ENCODE results near the gene PTX4. TPM values are rescaled to one million over a fixed set of nuclear protein-coding genes. Genes with fewer than 3 reads are reported as not detected.
A peak's percentile ranks its signal among the peaks of the same experiment; 100 is the strongest.

PTX4 gene
- total and polyA plus RNA-seq, 3 donors from 2014 or later = 1.3 to 3.4 (median 1.7) TPM

DNA sequence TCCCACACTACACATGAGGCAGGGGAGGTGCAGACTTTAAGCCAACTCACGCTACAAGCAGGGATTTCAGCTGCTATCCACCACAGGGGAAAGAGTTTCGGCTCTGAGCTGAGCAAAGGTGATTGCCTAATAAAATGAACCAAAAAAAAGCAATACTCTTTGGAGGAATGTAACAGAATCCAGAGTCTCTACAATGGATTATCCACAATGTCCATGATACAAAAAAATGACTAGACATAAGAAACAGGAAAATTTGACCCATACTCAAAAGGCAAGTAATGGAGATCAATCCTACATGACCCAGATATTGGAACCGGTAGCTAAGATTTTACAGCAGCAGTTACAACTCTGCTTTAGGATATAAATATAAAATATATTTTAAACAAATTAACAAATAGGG, 25.8 kb upstream of the PTX4 start:
- H3K4me1 ChIP-seq = no peaks in the 10 kb centered on the region
- TF ChIP-seq, protein P1, sequence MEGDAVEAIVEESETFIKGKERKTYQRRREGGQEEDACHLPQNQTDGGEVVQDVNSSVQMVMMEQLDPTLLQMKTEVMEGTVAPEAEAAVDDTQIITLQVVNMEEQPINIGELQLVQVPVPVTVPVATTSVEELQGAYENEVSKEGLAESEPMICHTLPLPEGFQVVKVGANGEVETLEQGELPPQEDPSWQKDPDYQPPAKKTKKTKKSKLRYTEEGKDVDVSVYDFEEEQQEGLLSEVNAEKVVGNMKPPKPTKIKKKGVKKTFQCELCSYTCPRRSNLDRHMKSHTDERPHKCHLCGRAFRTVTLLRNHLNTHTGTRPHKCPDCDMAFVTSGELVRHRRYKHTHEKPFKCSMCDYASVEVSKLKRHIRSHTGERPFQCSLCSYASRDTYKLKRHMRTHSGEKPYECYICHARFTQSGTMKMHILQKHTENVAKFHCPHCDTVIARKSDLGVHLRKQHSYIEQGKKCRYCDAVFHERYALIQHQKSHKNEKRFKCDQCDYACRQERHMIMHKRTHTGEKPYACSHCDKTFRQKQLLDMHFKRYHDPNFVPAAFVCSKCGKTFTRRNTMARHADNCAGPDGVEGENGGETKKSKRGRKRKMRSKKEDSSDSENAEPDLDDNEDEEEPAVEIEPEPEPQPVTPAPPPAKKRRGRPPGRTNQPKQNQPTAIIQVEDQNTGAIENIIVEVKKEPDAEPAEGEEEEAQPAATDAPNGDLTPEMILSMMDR (IDR thresholded peaks at IDR 0.05) = no peak
- TF ChIP-seq POLR2A (IDR thresholded peaks at IDR 0.05) = no peak
- no peaks in the 10 kb centered on the region for H3K9me3 ChIP-seq
- H3K4me3 ChIP-seq = no peak overlapping the region
- DNase-seq = no peak
- H3K27ac ChIP-seq = no peak overlapping the region
- H3K27me3 ChIP-seq = no peaks in the 10 kb centered on the region
- 94 to 96% methylated on average over 3 of the region's 3 CpGs for WGBS, 2 donors
- intact Hi-C loops (cut with DNase I; ENCODE audit: low total_unique reads) = no loop called here
- no peaks in the 10 kb centered on the region for H3K36me3 ChIP-seq (ENCODE audit: low read depth, missing control alignments)

DNA sequence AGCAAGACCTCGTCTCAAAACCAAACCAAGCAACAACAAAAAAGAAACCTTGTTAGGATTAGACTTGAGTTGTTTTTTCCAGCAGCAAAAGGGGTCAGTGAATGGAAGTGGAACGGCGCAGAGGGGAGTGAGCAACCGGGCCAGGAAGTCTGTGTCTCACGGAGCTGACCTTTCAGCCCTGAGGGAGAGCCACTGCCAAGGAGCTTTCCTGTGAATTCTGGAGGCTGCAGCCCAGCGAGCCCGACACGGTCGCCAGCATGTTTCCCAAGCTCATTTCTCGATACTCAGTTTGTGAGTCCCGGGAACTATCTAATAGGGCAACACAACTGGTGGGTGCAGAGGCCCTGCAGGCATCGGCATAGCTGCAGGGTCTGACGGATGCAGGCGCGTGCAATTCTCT, 24.0 kb upstream of the PTX4 start:
- no peaks in the 10 kb centered on the region for H3K9me3 ChIP-seq
- H3K4me1 ChIP-seq = no peaks in the 10 kb centered on the region
- H3K27ac ChIP-seq = peak overlapping the region in 1 of 2 donors; percentile 19
- no peak overlapping the region for H3K4me3 ChIP-seq
- no peaks in the 10 kb centered on the region for H3K27me3 ChIP-seq
- 67 to 68% methylated on average over 15 of the region's 15 CpGs for WGBS, 2 donors
- no peak for DNase-seq
- intact Hi-C loops (cut with DNase I; ENCODE audit: low total_unique reads) = no loop called here
- TF ChIP-seq POLR2A (IDR thresholded peaks at IDR 0.05) = no peak
- TF ChIP-seq, protein P1 (IDR thresholded peaks at IDR 0.05) = no peak
- H3K36me3 ChIP-seq (ENCODE audit: low read depth, missing control alignments) = no peaks in the 10 kb centered on the region

DNA sequence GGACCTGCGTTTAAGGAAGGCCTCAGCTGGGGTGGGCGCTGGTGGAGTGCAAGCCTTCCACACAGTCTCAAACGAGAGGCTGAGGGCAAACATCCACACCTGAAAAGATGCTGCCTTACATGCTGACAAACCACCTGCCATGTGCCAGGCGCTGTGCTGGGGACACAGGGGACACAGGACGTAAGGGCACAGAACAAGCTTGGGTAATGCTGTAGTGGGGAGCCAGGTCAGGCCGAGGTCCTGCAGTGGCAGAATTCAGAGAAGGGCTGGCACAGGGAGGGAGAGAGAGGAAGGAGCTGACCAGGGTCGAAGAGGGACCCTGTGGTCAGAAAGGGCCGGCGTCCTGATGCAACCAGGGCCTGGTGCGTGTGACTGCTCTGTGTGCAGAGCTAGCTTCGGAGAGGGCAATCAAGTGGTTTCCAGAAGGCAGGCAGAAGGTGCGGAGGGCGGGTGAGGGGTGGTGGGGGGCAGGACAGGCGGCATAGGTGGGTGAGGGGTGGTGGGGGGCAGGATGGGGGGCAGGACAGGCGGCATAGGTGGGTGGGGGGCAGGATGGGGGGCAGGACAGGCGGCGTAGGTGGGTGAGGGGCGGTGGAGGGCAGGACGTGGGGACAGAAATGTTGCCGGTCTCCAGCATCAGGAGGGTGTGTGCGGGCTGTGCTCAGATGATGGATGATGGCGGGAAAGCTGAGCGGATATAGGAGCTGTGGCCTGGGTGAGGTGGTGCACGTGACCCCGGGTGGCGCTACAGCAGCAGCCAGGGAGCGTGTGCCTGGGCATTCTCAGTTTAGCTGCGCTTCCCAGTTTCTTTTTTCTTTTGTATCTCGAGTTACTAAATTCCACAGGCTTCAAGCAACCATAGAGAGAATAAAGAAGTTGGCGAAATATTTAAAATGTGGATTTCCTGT, 23.2 kb upstream of the PTX4 start:
- Histone ChIP-seq H3K27me3 (no peaks in the 10 kb centered on the region), H3K27ac (peak overlapping the region in 1 of 2 donors; percentile 19), H3K4me3 (no peak overlapping the region), H3K36me3 (ENCODE audit: low read depth, missing control alignments) (no peaks in the 10 kb centered on the region), H3K4me1 (no peaks in the 10 kb centered on the region), H3K9me3 (no peaks in the 10 kb centered on the region)
- no peak for DNase-seq
- WGBS, 2 donors = 81 to 84% methylated on average over 27 to 30 of the region's 30 CpGs
- intact Hi-C loops (cut with DNase I; ENCODE audit: low total_unique reads) = no loop called here
- TF ChIP-seq, protein P1 (IDR thresholded peaks at IDR 0.05) = no peak
- no peak for TF ChIP-seq POLR2A (IDR thresholded peaks at IDR 0.05)

DNA sequence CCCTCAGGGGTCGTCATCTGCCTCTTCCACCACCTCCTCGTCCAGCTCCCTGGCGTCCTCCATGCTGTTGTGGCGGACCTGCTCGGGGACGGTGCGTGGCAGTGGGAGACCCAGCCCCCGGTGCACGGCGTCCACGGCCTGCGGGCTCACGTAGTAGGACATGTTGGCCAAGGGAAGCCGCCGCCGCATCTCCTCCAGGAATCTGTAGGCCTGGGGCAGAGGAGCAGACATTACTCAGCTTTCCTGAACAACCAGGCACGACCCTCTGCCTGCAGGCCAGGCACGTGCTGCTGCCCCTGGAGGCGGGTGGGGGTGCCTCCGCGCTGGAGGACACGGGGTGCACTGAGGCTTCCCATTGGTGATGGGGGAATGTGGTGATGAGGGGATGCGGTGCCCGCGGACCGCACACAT, 22.2 kb upstream of the PTX4 start:
- WGBS, 2 donors = 85 to 94% methylated on average over 20 to 26 of the region's 26 CpGs
- intact Hi-C loops (cut with DNase I; ENCODE audit: low total_unique reads) = no loop called here
- Histone ChIP-seq H3K9me3 (no peaks in the 10 kb centered on the region), H3K4me3 (no peak overlapping the region), H3K27ac (no peak overlapping the region), H3K4me1 (no peaks in the 10 kb centered on the region), H3K27me3 (no peaks in the 10 kb centered on the region), H3K36me3 (ENCODE audit: low read depth, missing control alignments) (no peaks in the 10 kb centered on the region)
- no peak for DNase-seq
- no peak for TF ChIP-seq POLR2A (IDR thresholded peaks at IDR 0.05)
- TF ChIP-seq, protein P1 (IDR thresholded peaks at IDR 0.05) = no peak
